Measurements from ENCODE around the gene ADGRD1.

- TF ChIP-seq CTCF (IDR thresholded peaks at IDR 0.05; ENCODE audit: low read length) (no peak), EZH2 (IDR thresholded peaks at IDR 0.05; ENCODE audit: borderline replicate concordance, low read length) (no peak)
Observed at GRCh38 chr12:131053567-131053966, 99.9 kb downstream of the ADGRD1 start.

Data from OCI-LY1 (cell line).